K562 (cell line): ENCODE data around the gene ZFYVE27. TPM values are rescaled to one million over a fixed set of nuclear protein-coding genes. Genes with fewer than 3 reads are reported as not detected.

ENCODE experiments used
- CCAR2 ChIP-seq: fragments of 200-400 bp; formaldehyde crosslinking; IDR thresholded peaks from 2 replicates; pipeline ENCODE4 v1.6.1; 2017; ENCODE audit warnings: mild to moderate bottlenecking, low read depth, low read length
- CHCHD3 ChIP-seq: fragments of 250-450 bp; sonication (Bioruptor Pico); IDR thresholded peaks from 2 replicates; pipeline ENCODE4 v2.1.2; 2022; ENCODE audit warnings: mild to moderate bottlenecking
- EGR1 ChIP-seq: fragments of 450-650 bp; conservative IDR thresholded peaks from 2 replicates; pipeline ENCODE4 v1.6.1; 2017; ENCODE audit warnings: mild to moderate bottlenecking
- ESRRA ChIP-seq: fragments of 450-650 bp; IDR thresholded peaks from 2 replicates; pipeline ENCODE4 v1.6.1; 2014; ENCODE audit warnings: low read depth, mild to moderate bottlenecking, moderate library complexity, borderline replicate concordance
- GABPB2 ChIP-seq: fragments of 250-450 bp; sonication (Bioruptor Pico); conservative IDR thresholded peaks from 2 replicates; pipeline ENCODE4 v1.5.1; 2021; ENCODE audit warnings: mild to moderate bottlenecking
- GATAD2B ChIP-seq: fragments of 450-650 bp; IDR thresholded peaks from 2 replicates; pipeline ENCODE4 v1.6.1; 2017; ENCODE audit warnings: mild to moderate bottlenecking, borderline replicate concordance
- IRF2 ChIP-seq: sonication (generic); formaldehyde crosslinking; IDR thresholded peaks from 2 replicates; pipeline ENCODE4 v1.8.1; 2022; ENCODE audit warnings: mild to moderate bottlenecking, missing genetic modification reagents
- KAT8 ChIP-seq: fragments of 450-650 bp; IDR thresholded peaks from 2 replicates; pipeline ENCODE4 v1.6.1; 2016; ENCODE audit warnings: low read depth, mild to moderate bottlenecking
- KDM4B ChIP-seq, 2 experiments: fragments of 450-650 bp in 1 of 2; sonication (generic) in 1 of 2; IDR thresholded peaks; 2 replicates each; pipeline ENCODE4 v1.6.1; 2016 to 2017; ENCODE audit warnings: borderline replicate concordance in 2 of 2, antibody characterized with exemption in 1 of 2, low read depth in 1 of 2, mild to moderate bottlenecking in 1 of 2
- KLF16 ChIP-seq: IDR thresholded peaks from 2 replicates; pipeline ENCODE4 v1.6.1; 2016; ENCODE audit warnings: antibody characterized with exemption
- MEIS2 ChIP-seq: fragments of 450-650 bp; IDR thresholded peaks from 2 replicates; pipeline ENCODE4 v1.6.1; 2014; ENCODE audit warnings: mild to moderate bottlenecking; ENCODE audit not compliant: partially characterized antibody
- MYBL2 ChIP-seq, 2 experiments: fragments of 450-650 bp in 1 of 2; sonication (generic) in 1 of 2; formaldehyde crosslinking in 1 of 2; IDR thresholded peaks; 2 replicates each; pipeline versions ENCODE4 v1.6.1 to v1.8.1; 2017 to 2022; ENCODE audit warnings: borderline replicate concordance in 1 of 2, inconsistent platforms in 1 of 2, low read depth in 1 of 2, mild to moderate bottlenecking in 1 of 2, missing genetic modification reagents in 1 of 2, moderate library complexity in 1 of 2
- NCOA1 ChIP-seq: fragments of 450-650 bp; IDR thresholded peaks from 2 replicates; pipeline ENCODE4 v1.6.1; 2016; ENCODE audit warnings: low read depth
- NR1H2 ChIP-seq: sonication (generic); formaldehyde crosslinking; IDR thresholded peaks from 2 replicates; pipeline ENCODE4 v1.4.0; 2020; ENCODE audit warnings: mild to moderate bottlenecking, missing genetic modification reagents
- NR2F6 ChIP-seq: fragments of 450-650 bp; formaldehyde crosslinking; IDR thresholded peaks from 2 replicates; pipeline ENCODE4 v1.4.0; 2020; ENCODE audit warnings: mild to moderate bottlenecking
- NR3C1 ChIP-seq: sonication (generic); formaldehyde crosslinking; IDR thresholded peaks from 2 replicates; pipeline ENCODE4 v1.8.1; 2022; ENCODE audit warnings: missing genetic modification reagents
- RBBP5 ChIP-seq: fragments of 200-600 bp; sonication (generic); IDR thresholded peaks from 2 replicates; pipeline ENCODE4 v1.6.1; 2012; ENCODE audit warnings: borderline replicate concordance, mild to moderate bottlenecking, low read length, control low read depth, inconsistent platforms; ENCODE audit not compliant: insufficient read depth, poor library complexity, severe bottlenecking
- SRSF9 ChIP-seq: fragments of 200-400 bp; formaldehyde crosslinking; IDR thresholded peaks from 2 replicates; pipeline ENCODE4 v1.6.1; 2017; ENCODE audit warnings: low read depth, low read length, borderline replicate concordance
- ZNF175 ChIP-seq: fragments of 200-800 bp; sonication (Bioruptor generic); IDR thresholded peaks from 2 replicates; pipeline ENCODE4 v1.6.1; 2016; ENCODE audit warnings: low read depth, mild to moderate bottlenecking, missing genetic modification characterization, missing compliant biosample characterization
- ZNF324 ChIP-seq: fragments of 250-450 bp; sonication (Bioruptor Pico); IDR thresholded peaks from 2 replicates; pipeline ENCODE4 v1.4.0; 2020; ENCODE audit warnings: mild to moderate bottlenecking
- ZNF354B ChIP-seq: fragments of 250-450 bp; sonication (Bioruptor Pico); IDR thresholded peaks from 2 replicates; pipeline ENCODE4 v1.4.0; 2020
- polyA plus RNA-seq, 8 experiments: library from polyadenylated mRNA; depleted of rRNA in 4 of 8; stranded (reverse) in 5 of 8; unstranded in 3 of 8; fragments of >200 nt; fragmentation: Nextera tagmentation in 2 of 8; fragmentation: Illumina TruSeq in 1 of 8; extraction: Ambion mirVana in 2 of 8; extraction: Trizol in 1 of 8; gene quantifications; 2 replicates each; pipeline versions ENCODE4 v1.2.1 to v1.2.3, GENCODE V29; 2011 to 2014; ENCODE audit warnings: inconsistent platforms in 1 of 8, missing spikeins in 1 of 8
- total RNA-seq, 7 experiments: library from RNA; depleted of rRNA in 6 of 7; stranded (reverse); fragments of >200 nt in 6 of 7; fragmentation: Illumina TruSeq in 2 of 7; extraction: Trizol in 2 of 7; gene quantifications; 2 replicates each; pipeline versions ENCODE4 v1.2.1 to v1.2.3, GENCODE V29; 2011 to 2021; ENCODE audit warnings: low replicate concordance in 1 of 7
- TF ChIP-seq, protein P1 (sequence below): fragments of 200-800 bp; sonication (Bioruptor generic); IDR thresholded peaks from 2 replicates; pipeline ENCODE4 v1.6.1; 2017; ENCODE audit warnings: missing genetic modification characterization, missing compliant biosample characterization
- TF ChIP-seq, protein P2 (sequence below), 2 experiments: fragments of 450-650 bp; IDR thresholded peaks; 2 replicates each; pipeline ENCODE4 v1.6.1; 2018; ENCODE audit warnings: mild to moderate bottlenecking in 2 of 2, low read depth in 1 of 2; ENCODE audit not compliant: partially characterized antibody in 2 of 2

The ZFYVE27 gene
- total and polyA plus RNA-seq, 9 of the 15 experiments (the other 6 are each of a cell fraction or from before 2014, with no cell fraction given): 0.81 to 21.9 (median 15.3) TPM

DNA sequence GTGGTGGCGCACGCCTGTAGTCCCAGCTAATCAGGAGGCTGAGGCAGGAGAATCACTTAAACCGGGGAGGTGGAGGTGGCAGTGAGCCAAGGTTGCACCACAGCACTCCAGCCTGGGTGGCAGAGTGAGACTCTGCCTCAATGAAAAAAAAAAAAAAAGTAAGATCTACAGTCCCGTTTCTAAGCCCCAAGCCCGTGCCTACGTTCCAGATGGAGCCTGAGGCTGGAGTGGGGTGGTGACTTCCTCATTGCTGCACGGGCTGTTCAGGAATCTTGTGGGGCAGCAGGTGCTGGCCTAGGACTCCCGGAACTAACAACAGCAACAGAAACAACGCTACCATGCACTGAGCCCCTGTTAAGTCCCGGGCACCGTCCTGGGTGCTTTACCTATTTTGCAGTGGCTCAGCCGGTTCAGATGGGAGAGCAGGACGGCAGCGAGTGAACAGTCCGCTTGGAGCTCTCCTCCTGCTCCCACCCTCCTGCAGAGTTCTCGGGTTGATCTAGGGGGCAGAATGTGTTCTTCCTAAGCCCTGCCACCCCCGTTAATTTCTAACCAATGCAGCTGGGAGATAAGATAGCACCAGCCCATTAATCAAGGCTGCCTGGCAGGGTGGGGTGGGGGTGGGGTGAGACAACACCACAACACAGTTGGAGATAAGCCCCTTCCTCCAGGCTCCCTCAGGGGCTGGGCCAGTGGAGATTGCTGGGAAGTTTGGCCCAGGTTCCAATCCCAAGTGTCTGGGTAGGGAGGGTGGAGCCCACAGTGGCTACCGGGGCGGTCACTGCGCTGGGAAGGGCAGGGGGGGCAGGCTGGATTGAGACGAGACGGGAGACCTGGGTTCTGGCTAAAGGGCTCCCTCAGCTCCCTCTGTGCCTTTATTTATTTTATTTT is 51.9 kb downstream of the ZFYVE27 start (continued):
- TF ChIP-seq, protein P1, sequence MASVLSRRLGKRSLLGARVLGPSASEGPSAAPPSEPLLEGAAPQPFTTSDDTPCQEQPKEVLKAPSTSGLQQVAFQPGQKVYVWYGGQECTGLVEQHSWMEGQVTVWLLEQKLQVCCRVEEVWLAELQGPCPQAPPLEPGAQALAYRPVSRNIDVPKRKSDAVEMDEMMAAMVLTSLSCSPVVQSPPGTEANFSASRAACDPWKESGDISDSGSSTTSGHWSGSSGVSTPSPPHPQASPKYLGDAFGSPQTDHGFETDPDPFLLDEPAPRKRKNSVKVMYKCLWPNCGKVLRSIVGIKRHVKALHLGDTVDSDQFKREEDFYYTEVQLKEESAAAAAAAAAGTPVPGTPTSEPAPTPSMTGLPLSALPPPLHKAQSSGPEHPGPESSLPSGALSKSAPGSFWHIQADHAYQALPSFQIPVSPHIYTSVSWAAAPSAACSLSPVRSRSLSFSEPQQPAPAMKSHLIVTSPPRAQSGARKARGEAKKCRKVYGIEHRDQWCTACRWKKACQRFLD: peak; percentile 86; the same call in 1 of the 2 replicates
- TF ChIP-seq ESRRA: no peak; the same call in 1 of the 2 replicates
- TF ChIP-seq IRF2: no peak
- TF ChIP-seq CHCHD3 (CRISPR knock-in tag): no peak
- no peak for TF ChIP-seq ZNF354B
- no peak for TF ChIP-seq NR3C1 (CRISPR knock-in tag)
- TF ChIP-seq NR2F6 (CRISPR knock-in tag): no peak
- TF ChIP-seq MYBL2 (IDR thresholded peaks at IDR 0.05; ENCODE audit: low read depth): no peak
- TF ChIP-seq MYBL2 (CRISPR knock-in tag; IDR thresholded peaks at IDR 0.05; ENCODE audit: borderline replicate concordance): no peak
- TF ChIP-seq GABPB2: no peak
- TF ChIP-seq ZNF324: no peak
- TF ChIP-seq RBBP5: peak; percentile 62
- no peak for TF ChIP-seq SRSF9
- TF ChIP-seq MEIS2: peak; percentile 99
- 0 out of 2 replicates have a peak, but pooled peaks have one; percentile 75 for TF ChIP-seq ZNF175 (CRISPR knock-in tag)
- TF ChIP-seq NR1H2 (CRISPR knock-in tag): no peak
- TF ChIP-seq KDM4B (IDR thresholded peaks at IDR 0.05; ENCODE audit: borderline replicate concordance in 2 of 2, low read depth in 1 of 2): 0 out of 4 replicates have a peak, but pooled peaks of 1 of the 2 experiments have one; percentile 56
- peak; percentile 52; the same call in 1 of the 2 replicates for TF ChIP-seq NCOA1
- peak; percentile 93 for TF ChIP-seq KLF16
- TF ChIP-seq CCAR2: no peak
- TF ChIP-seq KAT8: no peak
- peak; percentile 90 for TF ChIP-seq GATAD2B
- TF ChIP-seq, protein P2, sequence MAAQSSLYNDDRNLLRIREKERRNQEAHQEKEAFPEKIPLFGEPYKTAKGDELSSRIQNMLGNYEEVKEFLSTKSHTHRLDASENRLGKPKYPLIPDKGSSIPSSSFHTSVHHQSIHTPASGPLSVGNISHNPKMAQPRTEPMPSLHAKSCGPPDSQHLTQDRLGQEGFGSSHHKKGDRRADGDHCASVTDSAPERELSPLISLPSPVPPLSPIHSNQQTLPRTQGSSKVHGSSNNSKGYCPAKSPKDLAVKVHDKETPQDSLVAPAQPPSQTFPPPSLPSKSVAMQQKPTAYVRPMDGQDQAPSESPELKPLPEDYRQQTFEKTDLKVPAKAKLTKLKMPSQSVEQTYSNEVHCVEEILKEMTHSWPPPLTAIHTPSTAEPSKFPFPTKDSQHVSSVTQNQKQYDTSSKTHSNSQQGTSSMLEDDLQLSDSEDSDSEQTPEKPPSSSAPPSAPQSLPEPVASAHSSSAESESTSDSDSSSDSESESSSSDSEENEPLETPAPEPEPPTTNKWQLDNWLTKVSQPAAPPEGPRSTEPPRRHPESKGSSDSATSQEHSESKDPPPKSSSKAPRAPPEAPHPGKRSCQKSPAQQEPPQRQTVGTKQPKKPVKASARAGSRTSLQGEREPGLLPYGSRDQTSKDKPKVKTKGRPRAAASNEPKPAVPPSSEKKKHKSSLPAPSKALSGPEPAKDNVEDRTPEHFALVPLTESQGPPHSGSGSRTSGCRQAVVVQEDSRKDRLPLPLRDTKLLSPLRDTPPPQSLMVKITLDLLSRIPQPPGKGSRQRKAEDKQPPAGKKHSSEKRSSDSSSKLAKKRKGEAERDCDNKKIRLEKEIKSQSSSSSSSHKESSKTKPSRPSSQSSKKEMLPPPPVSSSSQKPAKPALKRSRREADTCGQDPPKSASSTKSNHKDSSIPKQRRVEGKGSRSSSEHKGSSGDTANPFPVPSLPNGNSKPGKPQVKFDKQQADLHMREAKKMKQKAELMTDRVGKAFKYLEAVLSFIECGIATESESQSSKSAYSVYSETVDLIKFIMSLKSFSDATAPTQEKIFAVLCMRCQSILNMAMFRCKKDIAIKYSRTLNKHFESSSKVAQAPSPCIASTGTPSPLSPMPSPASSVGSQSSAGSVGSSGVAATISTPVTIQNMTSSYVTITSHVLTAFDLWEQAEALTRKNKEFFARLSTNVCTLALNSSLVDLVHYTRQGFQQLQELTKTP (IDR thresholded peaks at IDR 0.05; ENCODE audit: low read depth in 1 of 2, partially characterized antibody in 2 of 2): no peak
- TF ChIP-seq EGR1: peak; percentile 94
